Tibial artery (tissue), 4 donors: ENCODE measurements around the gene DCAF6.

Source experiments
- DNase-seq, 2 donors: peaks; one replicate each; pipeline ENCODE4 v3.0.0-alpha.2; 2019
- H3K27ac ChIP-seq, 2 donors: fragments of 200-600 bp; sonication (generic) in 1 of 2; 1 replicate in 1 of 2; 2 replicates in 1 of 2; pipeline ENCODE4 v1.5.1; 2018 to 2019; ENCODE audit warnings: mild to moderate bottlenecking in 1 of 2
- H3K27me3 ChIP-seq, 2 donors: fragments of 200-600 bp; sonication (generic) in 1 of 2; one replicate each; pipeline versions ENCODE4 v1.5.1 to v1.6.0; 2016 to 2019
- H3K36me3 ChIP-seq, 3 donors: fragments of 200-600 bp; sonication (generic) in 2 of 3; one replicate each; pipeline ENCODE4 v1.5.1; 2016 to 2019; ENCODE audit warnings: mild to moderate bottlenecking in 2 of 3
- H3K4me1 ChIP-seq, 4 donors: fragments of 200-600 bp; sonication (generic) in 2 of 4; 1 replicate in 3 of 4; 2 replicates in 1 of 4; pipeline ENCODE4 v1.5.1; 2016 to 2019
- H3K4me3 ChIP-seq, 2 donors: fragments of 200-600 bp; sonication (generic) in 1 of 2; 1 replicate in 1 of 2; 2 replicates in 1 of 2; pipeline ENCODE4 v1.5.1; 2018 to 2019; ENCODE audit warnings: mild to moderate bottlenecking in 2 of 2
- H3K9me3 ChIP-seq, 3 donors: fragments of 200-600 bp; sonication (generic) in 1 of 3; one replicate each; pipeline ENCODE4 v1.5.1; 2016 to 2019
- intact Hi-C: fragments of 100-400 bp; cut with DNase I; formaldehyde crosslinking; loops from one replicate; pipeline ENCODE4 v1.15.0; 2023; ENCODE audit warnings: low total_unique reads
- TF ChIP-seq, protein P1 (sequence below), 2 experiments: fragments of 200-600 bp in 1 of 2; fragments of 450-650 bp in 1 of 2; IDR thresholded peaks; one replicate each; pipeline ENCODE4 v1.5.1; 2017 to 2019; ENCODE audit warnings: antibody characterized with exemption in 2 of 2, mild to moderate bottlenecking in 1 of 2, moderate library complexity in 1 of 2

The DCAF6 gene

GRCh38 chr1:168105846-168106245, 169.4 kb downstream of the DCAF6 start:
- no peaks in the 10 kb centered on the region for H3K27me3 ChIP-seq

DNA sequence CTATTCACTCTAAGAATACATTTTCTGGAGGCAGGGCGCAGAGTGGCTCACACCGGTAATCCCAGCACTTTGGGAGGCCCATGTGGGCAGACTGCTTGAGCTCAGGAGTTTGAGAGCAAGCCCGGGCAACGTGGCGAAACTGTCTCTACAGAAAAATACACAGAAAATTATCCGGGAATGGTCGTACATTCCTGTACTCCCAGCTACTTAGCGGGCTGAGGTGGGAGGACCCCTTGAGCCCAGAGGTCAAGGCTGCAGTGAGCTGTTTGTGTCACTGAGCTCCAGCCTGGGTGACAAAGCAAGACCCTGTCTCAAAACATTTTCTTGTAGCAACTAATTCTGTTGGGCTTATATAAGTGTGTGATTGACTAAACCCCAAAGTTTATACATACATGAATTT, 169.8 kb downstream of the DCAF6 start:
- no peak overlapping the region for H3K27ac ChIP-seq
- no peaks in the 10 kb centered on the region for H3K4me1 ChIP-seq
- no peaks in the 10 kb centered on the region for H3K9me3 ChIP-seq
- no peak for DNase-seq
- no peaks in the 10 kb centered on the region for H3K27me3 ChIP-seq
- intact Hi-C loops, result no loop called here
- H3K4me3 ChIP-seq, result no peak overlapping the region
- H3K36me3 ChIP-seq, result peaks cover 6 to 20% (median 11%) of the 10 kb centered on the region in 3 donors
- TF ChIP-seq, protein P1, sequence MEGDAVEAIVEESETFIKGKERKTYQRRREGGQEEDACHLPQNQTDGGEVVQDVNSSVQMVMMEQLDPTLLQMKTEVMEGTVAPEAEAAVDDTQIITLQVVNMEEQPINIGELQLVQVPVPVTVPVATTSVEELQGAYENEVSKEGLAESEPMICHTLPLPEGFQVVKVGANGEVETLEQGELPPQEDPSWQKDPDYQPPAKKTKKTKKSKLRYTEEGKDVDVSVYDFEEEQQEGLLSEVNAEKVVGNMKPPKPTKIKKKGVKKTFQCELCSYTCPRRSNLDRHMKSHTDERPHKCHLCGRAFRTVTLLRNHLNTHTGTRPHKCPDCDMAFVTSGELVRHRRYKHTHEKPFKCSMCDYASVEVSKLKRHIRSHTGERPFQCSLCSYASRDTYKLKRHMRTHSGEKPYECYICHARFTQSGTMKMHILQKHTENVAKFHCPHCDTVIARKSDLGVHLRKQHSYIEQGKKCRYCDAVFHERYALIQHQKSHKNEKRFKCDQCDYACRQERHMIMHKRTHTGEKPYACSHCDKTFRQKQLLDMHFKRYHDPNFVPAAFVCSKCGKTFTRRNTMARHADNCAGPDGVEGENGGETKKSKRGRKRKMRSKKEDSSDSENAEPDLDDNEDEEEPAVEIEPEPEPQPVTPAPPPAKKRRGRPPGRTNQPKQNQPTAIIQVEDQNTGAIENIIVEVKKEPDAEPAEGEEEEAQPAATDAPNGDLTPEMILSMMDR (IDR thresholded peaks at IDR 0.05), result no peak

More at GRCh38 chr1:168105846-168106245, 169.4 kb downstream of the DCAF6 start:
- no peak for DNase-seq
- intact Hi-C loops, result no loop called here
- H3K27ac ChIP-seq, result no peak overlapping the region
- H3K9me3 ChIP-seq, result no peaks in the 10 kb centered on the region
- H3K36me3 ChIP-seq, result peaks cover 6 to 20% (median 11%) of the 10 kb centered on the region in 3 donors
- no peak overlapping the region for H3K4me3 ChIP-seq
- no peaks in the 10 kb centered on the region for H3K4me1 ChIP-seq
- TF ChIP-seq, protein P1 (IDR thresholded peaks at IDR 0.05), result no peak

GRCh38 chr1:168110896-168111545, 174.5 kb downstream of the DCAF6 start:
- Histone ChIP-seq H3K36me3 (no peaks in the 10 kb centered on the region), H3K27ac (no peak overlapping the region)

GRCh38 chr1:168112673-168113305, 176.3 kb downstream of the DCAF6 start:
- Histone ChIP-seq H3K36me3 (no peaks in the 10 kb centered on the region), H3K4me3 (no peak overlapping the region), H3K27me3 (no peaks in the 10 kb centered on the region), H3K4me1 (peaks cover 0 to 7% (median 2%) of the 10 kb centered on the region in 4 donors), H3K27ac (no peak overlapping the region), H3K9me3 (no peaks in the 10 kb centered on the region)
- no peak for DNase-seq
- TF ChIP-seq, protein P1 (IDR thresholded peaks at IDR 0.05), result no peak
- intact Hi-C loops, result no loop called here

More at GRCh38 chr1:168110896-168111545, 174.5 kb downstream of the DCAF6 start:
- H3K27me3 ChIP-seq, result no peaks in the 10 kb centered on the region
- peaks cover 0 to 7% (median 2%) of the 10 kb centered on the region in 4 donors for H3K4me1 ChIP-seq
- TF ChIP-seq, protein P1 (IDR thresholded peaks at IDR 0.05), result no peak
- no peaks in the 10 kb centered on the region for H3K9me3 ChIP-seq
- intact Hi-C loops, result no loop called here
- no peak for DNase-seq
- no peak overlapping the region for H3K4me3 ChIP-seq

GRCh38 chr1:168114845-168115244, 178.4 kb downstream of the DCAF6 start:
- Histone ChIP-seq H3K4me1 (peaks cover 0 to 7% (median 2%) of the 10 kb centered on the region in 4 donors), H3K4me3 (no peak overlapping the region), H3K36me3 (no peaks in the 10 kb centered on the region), H3K9me3 (no peaks in the 10 kb centered on the region), H3K27me3 (no peaks in the 10 kb centered on the region), H3K27ac (no peak overlapping the region)
- TF ChIP-seq, protein P1 (IDR thresholded peaks at IDR 0.05), result no peak
- no peak for DNase-seq
- intact Hi-C loops, result no loop called here
